Smooth muscle cell (in vitro differentiated cells): ENCODE results near the gene VGLL1. TPM values are rescaled to one million over a fixed set of nuclear protein-coding genes. Genes with fewer than 3 reads are reported as not detected.

Experiments
- DNase-seq: peaks from one replicate; lab custom pipeline; 2025; ENCODE audit not compliant: unreplicated experiment; lab: John Stamatoyannopoulos, UW
- H2AFZ ChIP-seq: fragments of 200-600 bp; sonication (generic); 2 replicates; pipeline ENCODE4 v1.6.0; 2016; ENCODE audit warnings: antibody characterized with exemption, low read depth, mild to moderate bottlenecking
- H3F3A ChIP-seq: fragments of 200-600 bp; sonication (generic); 2 replicates; pipeline ENCODE4 v1.6.0; 2017; ENCODE audit warnings: antibody characterized with exemption, low read depth
- H3K27ac ChIP-seq: fragments of 200-600 bp; sonication (generic); 2 replicates; pipeline ENCODE4 v1.5.1; 2016; ENCODE audit warnings: low read depth, mild to moderate bottlenecking
- H3K27me3 ChIP-seq: fragments of 200-600 bp; sonication (generic); 2 replicates; pipeline ENCODE4 v1.6.1; 2016; ENCODE audit warnings: low read depth, mild to moderate bottlenecking
- H3K36me3 ChIP-seq: fragments of 200-600 bp; sonication (generic); 2 replicates; pipeline ENCODE4 v1.5.1; 2016; ENCODE audit warnings: low read depth
- H3K4me1 ChIP-seq: fragments of 200-600 bp; sonication (generic); 2 replicates; pipeline ENCODE4 v1.5.1; 2016; ENCODE audit warnings: low read depth
- H3K4me2 ChIP-seq: fragments of 200-600 bp; sonication (generic); 2 replicates; pipeline ENCODE4 v1.6.0; 2016; ENCODE audit warnings: mild to moderate bottlenecking
- H3K4me3 ChIP-seq: fragments of 200-600 bp; sonication (generic); 2 replicates; pipeline ENCODE4 v1.5.1; 2016; ENCODE audit warnings: mild to moderate bottlenecking
- H3K79me2 ChIP-seq: fragments of 200-600 bp; sonication (generic); 2 replicates; pipeline ENCODE4 v1.6.0; 2016; ENCODE audit warnings: low read depth, mild to moderate bottlenecking
- H3K9ac ChIP-seq: fragments of 200-600 bp; sonication (generic); 2 replicates; pipeline ENCODE4 v1.6.0; 2016; ENCODE audit warnings: low read depth
- H3K9me3 ChIP-seq: fragments of 200-600 bp; sonication (generic); replicated peaks from 2 replicates; pipeline ENCODE4 v1.5.1; 2016; ENCODE audit warnings: low read depth
- H4K20me1 ChIP-seq: fragments of 200-600 bp; sonication (generic); 2 replicates; pipeline ENCODE4 v1.6.0; 2016; ENCODE audit warnings: low read depth
- WGBS: methylation state at CpG from one replicate; pipeline ENCODE4 v1.1.7; 2016; ENCODE audit warnings: low lambda C conversion rate; 5-methylcytosine and 5-hydroxymethylcytosine counted together
- polyA plus RNA-seq: library from polyadenylated mRNA; unstranded; fragments of >200 nt; fragmentation: Nextera tagmentation; extraction: Ambion mirVana; gene quantifications from 2 replicates; pipeline ENCODE4 v1.2.1, GENCODE V29; 2016
- total RNA-seq: library from RNA; depleted of rRNA; stranded (reverse); fragments of >200 nt; gene quantifications from 2 replicates; pipeline ENCODE4 v1.2.3, GENCODE V29; 2014
- TF ChIP-seq, protein P1 (sequence below): fragments of 200-600 bp; sonication (generic); IDR thresholded peaks from 2 replicates; pipeline ENCODE4 v1.5.1; 2017; ENCODE audit warnings: borderline replicate concordance, mild to moderate bottlenecking, antibody characterized with exemption; ENCODE audit not compliant: insufficient read depth, poor library complexity, severe bottlenecking

Gene VGLL1, protein sequence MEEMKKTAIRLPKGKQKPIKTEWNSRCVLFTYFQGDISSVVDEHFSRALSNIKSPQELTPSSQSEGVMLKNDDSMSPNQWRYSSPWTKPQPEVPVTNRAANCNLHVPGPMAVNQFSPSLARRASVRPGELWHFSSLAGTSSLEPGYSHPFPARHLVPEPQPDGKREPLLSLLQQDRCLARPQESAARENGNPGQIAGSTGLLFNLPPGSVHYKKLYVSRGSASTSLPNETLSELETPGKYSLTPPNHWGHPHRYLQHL
- 2.0 and 3.1 TPM in 2 replicates for total RNA-seq
- polyA plus RNA-seq: 0.48 and 4.2 TPM in 2 replicates

DNA sequence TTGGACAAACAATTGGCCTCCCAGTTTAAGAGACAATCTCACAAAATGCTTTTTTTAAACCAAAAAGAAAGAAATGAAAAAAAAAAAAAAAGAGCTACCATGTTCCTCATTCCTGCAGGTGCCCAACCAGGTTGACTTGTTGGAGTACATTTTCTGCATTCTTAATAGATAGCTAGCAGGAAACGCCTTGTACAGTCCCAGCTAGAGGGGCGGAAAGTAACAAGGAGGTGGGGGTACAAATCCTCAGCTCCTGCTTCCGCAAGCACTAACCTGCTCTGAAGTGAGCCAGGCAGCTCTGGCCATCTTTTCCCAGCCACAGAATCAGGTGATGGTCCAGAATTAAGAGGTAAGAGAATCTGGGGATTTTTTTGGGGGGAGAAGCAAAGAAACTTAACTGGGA lies at the start of gene VGLL1:
Gene VGLL1, plus strand, starts transcription at position 265 of the 400 bp plus-strand sequence. CDS start 3,806 bp downstream, outside the sequence.
- H3F3A ChIP-seq: no peaks in the 10 kb centered on the region
- H3K9ac ChIP-seq: no peak within 1 kb of the TSS
- no peak for DNase-seq
- no peak within 1 kb of the TSS for H2AFZ ChIP-seq
- no peak within 1 kb of the TSS for H3K4me3 ChIP-seq
- no peaks in the 10 kb centered on the region for H3K9me3 ChIP-seq
- H3K36me3 ChIP-seq: no peaks in the 10 kb centered on the region
- H3K4me2 ChIP-seq: no peak within 1 kb of the TSS
- no peaks in the 10 kb centered on the region for H3K4me1 ChIP-seq
- no peaks in the 10 kb centered on the region for H3K27me3 ChIP-seq
- WGBS: 78% methylated on average over 3 of the region's 3 CpGs
- H3K79me2 ChIP-seq: no peaks in the 10 kb centered on the region
- TF ChIP-seq, protein P1, sequence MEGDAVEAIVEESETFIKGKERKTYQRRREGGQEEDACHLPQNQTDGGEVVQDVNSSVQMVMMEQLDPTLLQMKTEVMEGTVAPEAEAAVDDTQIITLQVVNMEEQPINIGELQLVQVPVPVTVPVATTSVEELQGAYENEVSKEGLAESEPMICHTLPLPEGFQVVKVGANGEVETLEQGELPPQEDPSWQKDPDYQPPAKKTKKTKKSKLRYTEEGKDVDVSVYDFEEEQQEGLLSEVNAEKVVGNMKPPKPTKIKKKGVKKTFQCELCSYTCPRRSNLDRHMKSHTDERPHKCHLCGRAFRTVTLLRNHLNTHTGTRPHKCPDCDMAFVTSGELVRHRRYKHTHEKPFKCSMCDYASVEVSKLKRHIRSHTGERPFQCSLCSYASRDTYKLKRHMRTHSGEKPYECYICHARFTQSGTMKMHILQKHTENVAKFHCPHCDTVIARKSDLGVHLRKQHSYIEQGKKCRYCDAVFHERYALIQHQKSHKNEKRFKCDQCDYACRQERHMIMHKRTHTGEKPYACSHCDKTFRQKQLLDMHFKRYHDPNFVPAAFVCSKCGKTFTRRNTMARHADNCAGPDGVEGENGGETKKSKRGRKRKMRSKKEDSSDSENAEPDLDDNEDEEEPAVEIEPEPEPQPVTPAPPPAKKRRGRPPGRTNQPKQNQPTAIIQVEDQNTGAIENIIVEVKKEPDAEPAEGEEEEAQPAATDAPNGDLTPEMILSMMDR: no peak
- no peaks in the 10 kb centered on the region for H4K20me1 ChIP-seq
- no peak within 1 kb of the TSS for H3K27ac ChIP-seq

DNA sequence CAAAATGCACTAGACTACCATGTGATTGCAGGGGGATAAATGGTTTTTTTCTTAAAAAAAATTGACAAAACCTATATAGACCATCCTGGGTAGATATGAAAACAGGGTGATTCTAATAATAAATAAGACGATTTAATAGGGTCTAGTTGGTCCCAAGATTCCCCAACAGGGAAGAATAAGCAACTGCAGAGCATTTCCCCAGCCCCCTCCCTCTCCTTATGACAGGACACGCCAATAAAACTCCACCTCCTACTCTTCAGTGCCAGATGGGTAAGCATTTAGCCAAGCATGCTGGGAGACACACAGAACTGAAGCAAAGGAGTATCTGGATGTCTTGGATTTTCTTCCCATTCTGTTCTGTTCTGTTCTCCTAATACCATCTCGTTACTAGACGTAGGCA lies 44.4 kb upstream of the VGLL1 start, which contains the start of gene BRS3:
Gene BRS3, plus strand, starts transcription at position 301 of the 400 bp plus-strand sequence. CDS start 168 bp downstream, outside the sequence.
- Histone ChIP-seq H3K9ac (no peak within 1 kb of the TSS), H3K27me3 (peaks cover 28% of the 10 kb centered on the region), H3K79me2 (no peaks in the 10 kb centered on the region), H3F3A (no peaks in the 10 kb centered on the region), H3K4me1 (no peaks in the 10 kb centered on the region), H3K36me3 (no peaks in the 10 kb centered on the region), H3K4me2 (no peak within 1 kb of the TSS), H4K20me1 (no peaks in the 10 kb centered on the region), H3K4me3 (no peak within 1 kb of the TSS), H2AFZ (no peak within 1 kb of the TSS), H3K27ac (no peak within 1 kb of the TSS), H3K9me3 (no peaks in the 10 kb centered on the region)
- no peak for DNase-seq
- 53% methylated on average over 4 of the region's 4 CpGs for WGBS
- TF ChIP-seq, protein P1: no peak

DNA sequence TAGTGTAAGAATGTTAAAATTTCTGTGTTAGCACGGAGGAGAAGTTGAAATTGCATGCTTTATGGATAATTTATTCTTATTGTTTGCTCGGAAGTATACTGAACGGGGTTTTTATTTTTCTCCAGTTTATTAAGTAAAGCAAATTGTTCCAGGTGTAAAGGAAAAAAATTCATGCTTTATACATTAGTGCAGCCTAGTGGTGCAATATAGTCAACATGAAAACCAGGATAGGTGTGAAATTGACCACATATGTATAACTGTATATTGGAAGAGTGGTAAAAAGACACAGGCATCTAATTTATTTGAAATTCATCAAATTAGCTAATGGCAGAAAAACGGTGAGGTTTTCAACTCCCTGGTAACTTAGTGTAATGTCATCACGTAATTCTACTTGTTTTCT lies 43.3 kb upstream of the VGLL1 start:
- H3K4me1 ChIP-seq: no peaks in the 10 kb centered on the region
- TF ChIP-seq, protein P1: no peak
- 50% methylated on average over 5 of the region's 5 CpGs for WGBS
- no peak overlapping the region for H3K4me3 ChIP-seq
- H3F3A ChIP-seq: no peaks in the 10 kb centered on the region
- peaks cover 28% of the 10 kb centered on the region for H3K27me3 ChIP-seq
- no peak for DNase-seq
- no peaks in the 10 kb centered on the region for H4K20me1 ChIP-seq
- H3K4me2 ChIP-seq: no peak overlapping the region
- H3K27ac ChIP-seq: no peak overlapping the region
- H3K36me3 ChIP-seq: no peaks in the 10 kb centered on the region
- no peak overlapping the region for H3K9ac ChIP-seq
- H3K79me2 ChIP-seq: no peaks in the 10 kb centered on the region
- H3K9me3 ChIP-seq: no peaks in the 10 kb centered on the region
- H2AFZ ChIP-seq: no peak overlapping the region

DNA sequence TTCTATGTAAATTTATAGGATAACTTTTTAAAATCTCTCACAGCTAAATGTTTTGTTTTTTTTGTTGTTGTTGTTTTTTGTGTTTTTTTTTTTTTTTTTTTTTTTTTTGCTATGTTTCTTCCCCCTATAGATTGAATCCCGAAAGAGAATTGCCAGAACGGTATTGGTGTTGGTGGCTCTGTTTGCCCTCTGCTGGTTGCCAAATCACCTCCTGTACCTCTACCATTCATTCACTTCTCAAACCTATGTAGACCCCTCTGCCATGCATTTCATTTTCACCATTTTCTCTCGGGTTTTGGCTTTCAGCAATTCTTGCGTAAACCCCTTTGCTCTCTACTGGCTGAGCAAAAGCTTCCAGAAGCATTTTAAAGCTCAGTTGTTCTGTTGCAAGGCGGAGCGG lies 40.2 kb upstream of the VGLL1 start:
- no peak overlapping the region for H2AFZ ChIP-seq
- H3K9ac ChIP-seq: no peak overlapping the region
- H4K20me1 ChIP-seq: no peaks in the 10 kb centered on the region
- no peaks in the 10 kb centered on the region for H3K79me2 ChIP-seq
- no peak overlapping the region for H3K4me3 ChIP-seq
- H3K4me2 ChIP-seq: no peak overlapping the region
- TF ChIP-seq, protein P1: no peak
- peaks cover 24% of the 10 kb centered on the region for H3K27me3 ChIP-seq
- 69% methylated on average over 6 of the region's 6 CpGs for WGBS
- no peaks in the 10 kb centered on the region for H3K4me1 ChIP-seq
- H3K36me3 ChIP-seq: no peaks in the 10 kb centered on the region
- H3K27ac ChIP-seq: no peak overlapping the region
- H3F3A ChIP-seq: no peaks in the 10 kb centered on the region
- no peak for DNase-seq
- H3K9me3 ChIP-seq: no peaks in the 10 kb centered on the region
